Measurements from ENCODE around the gene CHD6.

GRCh38 chr20:41573955-41574354, 44.2 kb downstream of the CHD6 start:
- no peak for TF ChIP-seq CTCF (IDR thresholded peaks at IDR 0.05)
- no peak for TF ChIP-seq POLR2A (IDR thresholded peaks at IDR 0.05)

Data from uterus (tissue), 2 donors.